HG03045 (cell line): ENCODE measurements around the gene GUCY2C.
"Not testable (repeated sequence)": the region's sequence is repeated elsewhere in the genome, so short reads cannot be mapped to it uniquely, and the experiment has no call there.

Experiments
- ATAC-seq: cut with Tn5 transposase; IDR thresholded peaks from one replicate; pipeline ENCODE4 v1.9.1; 2021; ENCODE audit warnings: mild to moderate bottlenecking, moderate library complexity; ENCODE audit not compliant: unreplicated experiment

The GUCY2C gene

DNA sequence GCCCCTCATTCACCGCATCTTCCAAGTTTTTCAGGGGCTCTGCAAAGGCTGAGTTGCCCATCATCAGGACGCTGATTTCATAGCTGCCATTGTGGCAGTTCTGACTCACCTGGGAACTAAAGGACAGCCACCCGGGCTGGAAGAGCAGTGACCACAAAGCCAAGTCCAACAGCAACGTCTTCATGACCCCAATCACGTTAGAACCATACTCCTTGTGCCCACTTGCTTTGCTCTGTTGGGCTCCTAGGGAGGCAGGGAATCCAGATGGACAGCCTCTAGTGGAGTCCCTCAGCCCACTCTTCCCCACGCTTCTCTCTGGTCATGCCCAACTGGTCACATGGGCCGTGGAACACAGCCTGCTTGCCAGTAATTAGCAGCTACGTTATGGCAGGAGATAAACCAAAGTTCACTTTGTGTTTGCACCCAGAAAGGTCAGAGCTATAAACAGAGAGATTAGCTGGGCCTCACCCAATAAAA is at the start of gene GUCY2C:
GUCY2C (minus strand) TSS at position 335 of the 477 bp plus-strand sequence; CDS start at position 184, 151 bp downstream.
- ATAC-seq, result no peak

- no peak for ATAC-seq
Measured at GRCh38 chr12:14743061-14743460, 46.7 kb upstream of the GUCY2C start.

GRCh38 chr12:14741942-14742341 is 45.5 kb upstream of the GUCY2C start:
- ATAC-seq, result no peak

GRCh38 chr12:14741153-14741552 is 44.8 kb upstream of the GUCY2C start:
- no peak for ATAC-seq

- ATAC-seq, result not testable (repeated sequence)
Measured at GRCh38 chr12:14736441-14736840, 40.0 kb upstream of the GUCY2C start.

DNA sequence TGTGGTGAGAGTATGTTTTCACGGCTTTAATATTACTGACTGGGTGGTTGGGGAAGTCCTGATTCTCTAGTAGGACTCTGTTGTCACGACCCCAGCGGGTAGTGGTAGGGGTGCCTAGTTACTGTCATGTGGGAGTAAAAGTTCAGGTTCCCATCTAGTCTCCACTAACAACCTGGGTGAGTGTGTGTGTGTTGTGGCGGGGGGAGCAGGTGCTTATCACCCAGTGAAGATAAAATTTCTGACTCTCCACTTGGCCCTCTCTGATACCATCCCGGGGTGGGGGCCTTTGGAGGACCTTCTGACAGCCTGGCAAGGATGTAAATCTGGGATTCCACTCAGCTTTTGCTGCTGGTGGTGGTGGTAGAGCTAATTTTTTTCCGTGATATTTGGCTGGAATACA is 35.4 kb upstream of the GUCY2C start:
- no peak for ATAC-seq

DNA sequence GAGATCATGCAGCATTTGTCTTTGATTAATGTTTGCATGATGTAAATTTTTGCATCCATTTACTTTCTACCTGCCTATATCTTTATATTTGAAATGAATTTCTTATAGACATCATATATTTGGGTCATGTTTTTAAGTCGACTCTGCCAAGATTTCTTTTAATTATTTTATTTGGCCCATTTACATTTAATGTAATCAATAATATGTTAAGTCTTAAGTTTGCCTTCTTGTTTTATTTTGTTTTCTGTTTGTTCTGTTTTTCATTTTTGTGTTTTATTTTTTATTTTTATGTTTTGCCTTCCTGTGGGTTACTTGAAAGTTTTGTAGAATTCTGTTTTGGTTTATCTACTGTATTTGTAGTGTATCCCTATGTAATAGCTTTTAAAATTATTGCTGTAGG is 33.2 kb upstream of the GUCY2C start:
- ATAC-seq, result no peak

GRCh38 chr12:14723763-14724162 is 27.4 kb upstream of the GUCY2C start:
- ATAC-seq, result no peak

DNA sequence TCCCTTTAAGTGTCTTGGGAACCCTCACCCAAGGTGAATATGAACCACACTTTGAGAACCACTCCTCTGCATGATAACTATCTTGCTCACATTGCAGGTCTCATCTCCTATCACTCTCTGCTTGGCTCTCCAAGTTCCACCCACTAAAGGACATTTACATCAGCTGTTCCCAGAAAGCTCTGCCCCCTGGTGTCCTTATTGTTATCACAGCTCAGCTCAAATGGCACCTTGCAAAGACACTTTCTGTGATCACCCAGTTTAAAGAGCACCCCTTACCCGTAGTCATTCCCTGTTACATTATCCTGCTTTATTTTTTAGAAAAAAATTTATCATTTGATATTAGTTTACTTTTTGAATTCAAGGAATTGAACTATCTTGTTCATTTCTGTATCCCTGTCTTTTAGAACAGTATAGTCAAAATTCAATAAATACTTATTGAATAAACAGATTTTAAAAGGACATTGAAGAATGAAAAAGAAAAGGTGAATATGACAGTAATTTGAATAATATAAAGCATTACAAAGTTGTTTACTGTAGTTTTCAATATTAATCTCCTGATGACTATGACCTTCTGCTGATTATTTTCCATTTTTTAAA is 20.5 kb upstream of the GUCY2C start:
- no peak for ATAC-seq

GRCh38 chr12:14714437-14714836 is 18.0 kb upstream of the GUCY2C start:
- ATAC-seq, result no peak

DNA sequence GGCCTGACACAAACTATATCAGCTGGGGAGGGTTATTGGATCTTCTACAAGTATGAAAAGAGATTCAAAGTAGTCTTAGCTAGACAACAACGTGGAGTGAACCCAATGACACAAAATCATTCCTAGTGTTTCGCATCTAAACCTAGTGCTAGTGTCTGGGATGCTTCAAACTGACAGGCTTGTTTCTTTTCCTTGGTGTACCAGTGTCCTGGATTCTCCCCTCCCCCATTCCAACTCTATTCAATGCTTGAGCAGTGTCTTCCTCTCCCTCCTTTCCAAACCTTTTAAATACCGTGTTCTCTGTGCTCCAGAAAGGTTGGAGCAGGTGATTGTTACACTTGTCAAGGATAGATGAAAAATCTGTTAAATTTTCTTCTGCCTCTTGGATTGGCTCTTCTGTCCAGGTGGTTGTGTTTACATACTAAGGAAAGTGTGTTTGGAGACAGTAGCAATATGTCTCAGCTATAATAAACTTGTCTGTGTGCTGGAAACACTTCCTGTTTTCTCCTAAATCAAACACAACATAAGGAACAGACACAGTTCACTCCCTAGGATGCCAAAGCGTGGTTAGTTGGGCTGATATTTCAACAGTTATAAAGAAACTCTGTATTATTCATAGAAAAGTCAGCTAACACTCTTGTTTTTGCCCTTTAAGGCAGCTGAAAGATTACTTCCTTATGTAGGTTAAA is 14.4 kb upstream of the GUCY2C start:
- ATAC-seq, result no peak

- ATAC-seq, result no peak
Measured at GRCh38 chr12:14701809-14702568, 5.6 kb upstream of the GUCY2C start.

DNA sequence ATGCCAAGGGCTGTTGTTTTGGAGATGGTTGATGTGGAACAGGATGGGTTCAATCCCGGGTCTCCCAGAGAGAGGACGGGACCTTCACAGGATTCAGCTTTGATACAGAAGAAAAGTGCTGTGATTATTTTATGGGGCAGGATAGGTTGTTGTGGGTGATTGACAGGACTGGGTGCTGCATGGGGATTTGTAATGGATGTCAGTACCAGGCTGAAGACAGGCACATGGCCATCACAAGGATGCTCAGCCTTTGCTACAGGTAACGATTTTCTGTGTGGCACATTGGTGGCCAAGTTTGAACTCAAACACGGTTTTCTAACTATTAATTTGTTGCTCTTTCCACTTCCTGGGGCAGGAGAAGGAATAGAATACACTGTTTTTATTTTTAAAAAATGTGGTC is 4.5 kb upstream of the GUCY2C start:
- no peak for ATAC-seq

GRCh38 chr12:14699923-14700322 is 3.5 kb upstream of the GUCY2C start:
- no peak for ATAC-seq

DNA sequence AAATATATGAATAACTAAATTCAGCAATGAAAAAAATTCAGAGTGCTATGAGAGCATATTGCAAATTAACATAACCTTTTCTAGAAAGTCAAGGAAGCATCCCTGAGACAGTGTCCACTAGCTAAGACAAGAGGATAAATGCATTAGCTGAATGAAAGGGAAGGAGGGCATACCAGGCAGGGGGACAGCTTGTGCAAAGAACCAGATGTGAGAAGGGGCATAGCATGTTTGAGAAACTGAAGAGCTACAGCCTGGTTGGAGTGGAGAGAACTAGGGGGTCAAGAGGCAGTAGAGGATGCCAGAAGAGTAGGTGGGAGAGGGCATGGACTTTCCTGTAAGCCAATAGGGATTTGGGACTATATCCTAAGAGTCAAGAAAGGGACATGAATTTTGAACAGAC is 2.2 kb upstream of the GUCY2C start:
- no peak for ATAC-seq

- no peak for ATAC-seq
Measured at GRCh38 chr12:14695715-14696141, 671 bp downstream of the GUCY2C start.

DNA sequence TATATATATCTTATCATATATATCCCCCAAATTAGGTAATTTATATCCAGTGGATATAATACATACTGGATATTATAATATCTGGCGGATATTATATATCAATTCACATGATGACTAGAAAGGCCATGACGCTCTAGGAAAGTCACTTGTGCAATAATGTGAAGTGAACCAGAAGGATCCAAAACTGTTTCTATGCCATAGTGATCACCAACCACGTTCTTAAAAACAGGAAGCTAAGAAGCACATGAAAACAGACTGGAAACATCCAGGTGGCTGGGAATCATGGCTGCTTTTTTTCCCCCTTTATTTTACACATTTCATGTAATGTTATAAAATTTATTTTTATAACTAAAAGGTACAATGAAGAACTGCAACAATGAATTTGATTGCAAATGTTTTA is 1.4 kb downstream of the GUCY2C start:
- ATAC-seq, result no peak

DNA sequence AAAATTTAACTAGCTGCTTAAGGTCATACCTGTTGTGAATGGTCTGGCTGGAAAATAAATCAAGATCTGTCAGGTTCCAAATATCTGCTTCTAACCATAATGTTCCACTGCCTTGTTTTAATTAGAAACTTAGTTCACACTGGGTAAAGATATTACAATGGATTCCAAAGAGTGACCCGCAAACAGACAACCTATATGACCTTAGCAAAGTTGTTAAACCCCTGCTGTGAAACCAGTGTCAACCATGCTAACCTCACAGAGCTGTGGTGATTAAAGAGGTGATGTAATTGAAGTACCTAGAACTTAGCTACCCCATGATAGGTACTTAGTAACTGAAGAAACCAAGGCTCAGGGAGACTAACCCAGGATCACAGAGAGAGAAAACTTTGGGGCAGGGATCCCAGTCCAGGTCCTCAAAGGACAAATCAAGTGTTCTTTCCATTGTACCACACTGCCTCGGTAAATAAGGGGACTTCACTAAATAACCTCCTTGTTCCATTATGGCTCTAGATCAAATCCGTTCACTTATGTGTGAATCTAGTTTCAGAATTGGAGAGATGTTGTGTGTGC is 2.2 kb downstream of the GUCY2C start:
- no peak for ATAC-seq

- ATAC-seq, result no peak
Measured at GRCh38 chr12:14693116-14693515, 3.3 kb downstream of the GUCY2C start.

- ATAC-seq, result no peak
Measured at GRCh38 chr12:14691560-14691959, 4.8 kb downstream of the GUCY2C start.

DNA sequence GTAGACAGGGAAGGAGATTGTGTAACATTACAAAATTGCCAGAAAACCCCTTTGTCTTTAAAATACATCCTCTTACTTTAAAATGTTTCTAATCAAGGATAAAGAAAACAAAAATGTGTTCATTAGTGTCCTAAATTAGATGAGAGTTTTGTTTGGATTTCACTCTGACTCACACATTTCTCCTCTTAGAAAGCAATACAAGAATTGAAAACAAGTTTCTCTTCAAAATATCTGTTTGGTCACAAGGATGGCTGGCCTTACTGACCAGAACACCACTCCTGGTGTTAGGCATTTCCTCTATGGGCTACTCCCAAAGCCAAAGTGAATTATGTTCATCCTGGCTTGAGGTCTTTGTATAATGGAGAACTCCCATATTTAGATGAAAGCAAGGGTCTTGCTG is 6.4 kb downstream of the GUCY2C start:
- no peak for ATAC-seq

GRCh38 chr12:14689144-14689543 is 7.3 kb downstream of the GUCY2C start:
- no peak for ATAC-seq
